GM21786 (cell line): Measurements from ENCODE around the gene PCIF1.

Experiments
- ATAC-seq: cut with Tn5 transposase; IDR thresholded peaks from one replicate; pipeline ENCODE4 v1.9.1; 2021; ENCODE audit not compliant: unreplicated experiment

Gene PCIF1

GRCh38 chr20:45904583-45905504 is 29.6 kb upstream of the PCIF1 start:
- no peak for ATAC-seq

- no peak for ATAC-seq
Measured at GRCh38 chr20:45905505-45906079, 28.9 kb upstream of the PCIF1 start.

- no peak for ATAC-seq
Measured at GRCh38 chr20:45907219-45907948, 27.1 kb upstream of the PCIF1 start.

- ATAC-seq: no peak
Measured at GRCh38 chr20:45908084-45908483, 26.4 kb upstream of the PCIF1 start.

- no peak for ATAC-seq
Measured at GRCh38 chr20:45909336-45909808, 25.1 kb upstream of the PCIF1 start.

- no peak for ATAC-seq
Measured at GRCh38 chr20:45909817-45910669, 24.4 kb upstream of the PCIF1 start.

GRCh38 chr20:45910670-45911485 is 23.6 kb upstream of the PCIF1 start:
- peak; percentile 92 for ATAC-seq

- no peak for ATAC-seq
Measured at GRCh38 chr20:45911486-45912343, 22.8 kb upstream of the PCIF1 start, which contains the start of gene PLTP. Gene PLTP (minus strand): TSS chr20:45912155. CDS start chr20:45911452, 703 bp downstream.

- no peak for ATAC-seq
Measured at GRCh38 chr20:45912344-45912682, 22.2 kb upstream of the PCIF1 start.

GRCh38 chr20:45913116-45913515 is 21.4 kb upstream of the PCIF1 start:
- ATAC-seq: no peak

- no peak for ATAC-seq
Measured at GRCh38 chr20:45917790-45918141, 16.7 kb upstream of the PCIF1 start.

- no peak for ATAC-seq
Measured at GRCh38 chr20:45918182-45918737, 16.2 kb upstream of the PCIF1 start.

- ATAC-seq: no peak
Measured at GRCh38 chr20:45918779-45919537, 15.5 kb upstream of the PCIF1 start.

GRCh38 chr20:45919542-45920399 is 14.7 kb upstream of the PCIF1 start:
- ATAC-seq: no peak

GRCh38 chr20:45920462-45921336 is 13.8 kb upstream of the PCIF1 start:
- no peak for ATAC-seq
